Fibroblast of lung (primary cell): Measurements from ENCODE around the gene RPL35A. TPM values are rescaled to one million over a fixed set of nuclear protein-coding genes. Genes with fewer than 3 reads are reported as not detected.
"Not testable (repeated sequence)": the region's sequence is repeated elsewhere in the genome, so short reads cannot be mapped to it uniquely, and the experiment has no call there.

Experiments used
- DNase-seq, 2 donors: peaks; one replicate each; pipeline versions ENCODE4 v3.0.0 to v3.0.0-alpha.2; 2010; ENCODE audit warnings: low read depth in 2 of 2
- H2AFZ ChIP-seq: 2 replicates; pipeline ENCODE4 v1.5.1; 2012; ENCODE audit warnings: low read length, control low read depth, inconsistent platforms
- H3K27ac ChIP-seq: 2 replicates; pipeline ENCODE4 v1.5.1; 2011; ENCODE audit warnings: low read length, control low read depth; ENCODE audit not compliant: insufficient read depth
- H3K27me3 ChIP-seq: 2 replicates; pipeline ENCODE4 v1.5.1; 2011; ENCODE audit warnings: mild to moderate bottlenecking, low read length; ENCODE audit not compliant: control insufficient read depth, insufficient read depth
- H3K36me3 ChIP-seq: 2 replicates; pipeline ENCODE4 v1.5.1; 2011; ENCODE audit warnings: low read length; ENCODE audit not compliant: control insufficient read depth, insufficient read depth
- H3K4me1 ChIP-seq: 2 replicates; pipeline ENCODE4 v1.5.1; 2011; ENCODE audit warnings: low read length; ENCODE audit not compliant: control insufficient read depth, insufficient read depth; ENCODE audit errors: extremely low read depth
- H3K4me2 ChIP-seq: 2 replicates; pipeline ENCODE4 v1.5.1; 2011; ENCODE audit warnings: low read length, control low read depth; ENCODE audit not compliant: insufficient read depth; ENCODE audit errors: extremely low read depth
- H3K4me3 ChIP-seq, 4 experiments: fragments of 200-600 bp in 1 of 4; sonication (generic) in 1 of 4; replicated peaks in 1 of 4; 2 replicates each; pipeline ENCODE4 v1.5.1; 2011 to 2016; ENCODE audit warnings: low read length in 4 of 4, low read depth in 3 of 4, mild to moderate bottlenecking in 3 of 4, control low read depth in 2 of 4, inconsistent platforms in 1 of 4, mixed read lengths in 1 of 4; ENCODE audit not compliant: insufficient read depth in 1 of 4; ENCODE audit errors: control extremely low read depth in 1 of 4
- H3K79me2 ChIP-seq: 2 replicates; pipeline ENCODE4 v1.5.1; 2012; ENCODE audit warnings: mild to moderate bottlenecking, low read length, inconsistent platforms; ENCODE audit not compliant: control insufficient read depth, insufficient read depth
- H3K9ac ChIP-seq: 2 replicates; pipeline ENCODE4 v1.5.1; 2011; ENCODE audit warnings: mild to moderate bottlenecking, low read length, control low read depth; ENCODE audit not compliant: insufficient read depth
- H3K9me3 ChIP-seq: 2 replicates; pipeline ENCODE4 v1.5.1; 2012; ENCODE audit warnings: low read depth, low read length; ENCODE audit not compliant: control insufficient read depth, insufficient read depth
- H4K20me1 ChIP-seq: 2 replicates; pipeline ENCODE4 v1.5.1; 2011; ENCODE audit warnings: low read length; ENCODE audit not compliant: control insufficient read depth, insufficient read depth; ENCODE audit errors: extremely low read depth
- EZH2 ChIP-seq: IDR thresholded peaks from 2 replicates; pipeline ENCODE4 v1.5.1; 2012; ENCODE audit warnings: low read length, control low read depth, mild to moderate bottlenecking; ENCODE audit errors: missing control alignments
- polyA plus RNA-seq, 2 donors: library from polyadenylated mRNA; depleted of rRNA in 1 of 2; stranded (reverse) in 1 of 2; unstranded in 1 of 2; fragments of >200 nt; gene quantifications; 2 replicates each; pipeline ENCODE4 v1.2.1, GENCODE V29; 2011 to 2012; ENCODE audit warnings: missing spikeins in 1 of 2
- total RNA-seq: library from RNA; depleted of rRNA; stranded (reverse); fragments of >200 nt; gene quantifications from 2 replicates; pipeline ENCODE4 v1.2.1, GENCODE V29; 2014
- TF ChIP-seq, protein P1 (sequence below), 2 donors: IDR thresholded peaks in 1 of 2; conservative IDR thresholded peaks in 1 of 2; 1 replicate in 1 of 2; 2 replicates in 1 of 2; pipeline ENCODE4 v1.5.1; 2011 to 2012; ENCODE audit warnings: low read length in 2 of 2, control low read depth in 1 of 2, inconsistent platforms in 1 of 2, low read depth in 1 of 2, mild to moderate bottlenecking in 1 of 2

RPL35A gene
- total and polyA plus RNA-seq, 2 donors (not counting 1 experiment from before 2014, with no cell fraction given), result 535 to 937 TPM

DNA sequence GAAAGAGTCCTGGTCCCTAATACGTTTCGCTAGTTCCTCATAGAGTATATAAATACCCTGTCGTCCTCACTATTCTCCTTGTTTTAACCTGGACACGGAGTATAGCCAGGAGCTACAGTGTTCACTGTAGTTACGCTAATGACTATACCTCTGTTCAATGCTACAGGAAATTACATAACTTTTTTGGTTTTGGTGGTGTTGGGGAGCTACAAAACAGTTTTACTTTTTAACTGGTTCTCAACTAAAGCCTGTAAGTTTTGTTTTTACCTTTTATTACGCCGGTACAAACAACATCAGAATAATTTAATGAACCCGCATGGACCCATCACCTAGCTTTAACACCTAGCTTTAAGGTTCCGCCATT is 11.6 kb downstream of the RPL35A start:
- Histone ChIP-seq H2AFZ (no peak overlapping the region), H3K4me3 (peak overlapping the region in 1 of 4 experiments; percentile 88), H3K79me2 (no peaks in the 10 kb centered on the region), H4K20me1 (no peaks in the 10 kb centered on the region), H3K4me2 (peak overlapping the region; percentile 84), H3K36me3 (no peaks in the 10 kb centered on the region), H3K9ac (no peak overlapping the region), H3K27ac (no peak overlapping the region), H3K9me3 (no peaks in the 10 kb centered on the region), H3K27me3 (no peaks in the 10 kb centered on the region), H3K4me1 (peaks cover 3% of the 10 kb centered on the region)
- no peak for DNase-seq
- TF ChIP-seq, protein P1, sequence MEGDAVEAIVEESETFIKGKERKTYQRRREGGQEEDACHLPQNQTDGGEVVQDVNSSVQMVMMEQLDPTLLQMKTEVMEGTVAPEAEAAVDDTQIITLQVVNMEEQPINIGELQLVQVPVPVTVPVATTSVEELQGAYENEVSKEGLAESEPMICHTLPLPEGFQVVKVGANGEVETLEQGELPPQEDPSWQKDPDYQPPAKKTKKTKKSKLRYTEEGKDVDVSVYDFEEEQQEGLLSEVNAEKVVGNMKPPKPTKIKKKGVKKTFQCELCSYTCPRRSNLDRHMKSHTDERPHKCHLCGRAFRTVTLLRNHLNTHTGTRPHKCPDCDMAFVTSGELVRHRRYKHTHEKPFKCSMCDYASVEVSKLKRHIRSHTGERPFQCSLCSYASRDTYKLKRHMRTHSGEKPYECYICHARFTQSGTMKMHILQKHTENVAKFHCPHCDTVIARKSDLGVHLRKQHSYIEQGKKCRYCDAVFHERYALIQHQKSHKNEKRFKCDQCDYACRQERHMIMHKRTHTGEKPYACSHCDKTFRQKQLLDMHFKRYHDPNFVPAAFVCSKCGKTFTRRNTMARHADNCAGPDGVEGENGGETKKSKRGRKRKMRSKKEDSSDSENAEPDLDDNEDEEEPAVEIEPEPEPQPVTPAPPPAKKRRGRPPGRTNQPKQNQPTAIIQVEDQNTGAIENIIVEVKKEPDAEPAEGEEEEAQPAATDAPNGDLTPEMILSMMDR (conservative IDR thresholded peaks at IDR 0.05 in 1 of 2, IDR thresholded peaks at IDR 0.05 in 1 of 2; ENCODE audit: low read depth in 1 of 2, low read length in 2 of 2), result no peak
- TF ChIP-seq EZH2, result no peak

DNA sequence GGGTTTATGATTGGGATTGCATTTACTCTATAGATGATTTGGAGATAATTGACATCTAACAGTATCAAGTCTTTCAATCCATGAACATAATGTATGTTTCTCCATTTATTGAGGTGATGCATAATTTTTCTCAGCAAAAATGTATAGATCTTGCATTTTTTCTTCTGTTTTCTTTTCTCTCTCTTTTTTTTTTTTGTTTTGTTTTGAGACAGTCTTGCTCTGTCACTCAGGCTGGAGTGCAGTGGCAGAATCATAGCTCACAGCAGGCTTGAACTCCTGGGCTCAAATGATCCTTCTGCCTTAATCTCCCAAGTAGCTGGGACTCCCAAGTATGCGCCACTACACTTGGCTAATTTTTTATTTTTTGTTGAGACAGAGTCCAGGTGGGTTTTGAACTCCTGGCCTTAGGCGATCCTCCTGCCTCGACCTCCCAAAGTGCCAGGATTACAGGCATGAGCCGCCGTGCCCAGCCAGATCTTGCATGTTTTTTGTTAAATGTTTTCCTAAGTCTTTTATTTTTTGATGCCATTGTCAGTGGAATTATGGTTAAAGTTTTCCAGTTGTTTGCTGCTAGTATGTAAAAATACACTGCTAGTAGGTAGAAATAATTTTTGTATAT is 13.1 kb downstream of the RPL35A start:
- Histone ChIP-seq H3K27me3 (no peaks in the 10 kb centered on the region), H3K27ac (no peak overlapping the region), H3K79me2 (no peaks in the 10 kb centered on the region), H3K9ac (no peak overlapping the region), H2AFZ (no peak overlapping the region), H3K4me2 (no peak overlapping the region), H3K36me3 (no peaks in the 10 kb centered on the region), H3K4me1 (peaks cover 3% of the 10 kb centered on the region), H3K9me3 (no peaks in the 10 kb centered on the region), H3K4me3 (no peak overlapping the region), H4K20me1 (no peaks in the 10 kb centered on the region)
- no peak for TF ChIP-seq EZH2
- TF ChIP-seq, protein P1 (conservative IDR thresholded peaks at IDR 0.05 in 1 of 2, IDR thresholded peaks at IDR 0.05 in 1 of 2; ENCODE audit: low read depth in 1 of 2, low read length in 2 of 2), result no peak
- no peak for DNase-seq

DNA sequence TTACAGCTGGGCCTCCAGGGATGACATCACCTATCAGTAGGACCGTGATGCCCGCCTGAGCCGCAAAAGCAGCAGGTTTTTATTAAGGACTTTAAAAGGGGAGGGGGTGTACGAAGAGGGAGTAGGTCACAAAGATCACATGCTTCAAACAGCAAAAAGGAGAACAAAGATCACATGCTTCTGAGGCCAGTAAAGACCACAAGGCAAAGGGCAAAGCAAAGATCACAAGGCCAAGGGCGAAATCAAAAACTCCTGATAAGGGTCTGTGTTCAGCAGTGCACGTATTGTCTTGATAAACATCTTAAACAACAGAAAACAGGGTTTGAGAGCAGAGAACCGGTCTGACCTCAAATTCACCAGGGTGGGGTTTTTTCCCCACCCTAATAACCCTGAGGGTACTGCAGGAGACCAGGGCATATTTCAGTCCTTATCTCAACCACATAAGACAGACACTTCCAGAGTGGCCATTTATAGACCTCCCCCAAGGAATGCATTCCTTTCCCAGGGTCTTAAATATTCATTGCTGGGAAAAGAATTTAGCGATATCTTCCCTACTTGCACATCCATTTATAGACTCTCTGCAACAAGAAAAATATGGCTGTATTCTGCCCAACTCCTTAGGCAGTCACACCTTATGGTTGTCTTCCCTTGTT is 17.5 kb downstream of the RPL35A start:
- not testable (repeated sequence) for H2AFZ ChIP-seq, H3K27me3 ChIP-seq, H4K20me1 ChIP-seq, H3K9ac ChIP-seq, H3K36me3 ChIP-seq, H3K4me1 ChIP-seq, H3K4me3 ChIP-seq, H3K4me2 ChIP-seq, H3K79me2 ChIP-seq, H3K9me3 ChIP-seq, DNase-seq, H3K27ac ChIP-seq
